Activated CD4-positive, CD25-positive, alpha-beta regulatory T cell treated with anti-CD3 and anti-CD28 coated beads, Interleukin-2, amount 50 U/mL, for 72 hours (primary cell): ENCODE results near the gene ZBED3.
"Not testable (repeated sequence)": the region's sequence is repeated elsewhere in the genome, so short reads cannot be mapped to it uniquely, and the experiment has no call there.

ENCODE experiments used
- DNase-seq: peaks from one replicate; pipeline ENCODE4 v3.0.0; 2021

Gene ZBED3

GRCh38 chr5:77086689-77087483 is at the start of gene ZBED3:
TSS of gene ZBED3 (minus strand) at chr5:77087285. CDS start at chr5:77077878, 9,407 bp downstream.
- DNase-seq = peak; percentile 36

- DNase-seq = no peak
Measured at GRCh38 chr5:77133061-77133758, 46.1 kb upstream of the ZBED3 start.

- no peak for DNase-seq
Measured at GRCh38 chr5:77131361-77131760, 44.3 kb upstream of the ZBED3 start.

- DNase-seq = no peak
Measured at GRCh38 chr5:77129391-77129990, 42.4 kb upstream of the ZBED3 start.

- no peak for DNase-seq
Measured at GRCh38 chr5:77128411-77129061, 41.5 kb upstream of the ZBED3 start.

- no peak for DNase-seq
Measured at GRCh38 chr5:77123057-77123456, 36.0 kb upstream of the ZBED3 start.

GRCh38 chr5:77120706-77121105 is 33.6 kb upstream of the ZBED3 start:
- no peak for DNase-seq

- no peak for DNase-seq
Measured at GRCh38 chr5:77120086-77120485, 33.0 kb upstream of the ZBED3 start.

- no peak for DNase-seq
Measured at GRCh38 chr5:77117161-77117560, 30.1 kb upstream of the ZBED3 start.

GRCh38 chr5:77107035-77107434 is 19.9 kb upstream of the ZBED3 start:
- not testable (repeated sequence) for DNase-seq

- no peak for DNase-seq
Measured at GRCh38 chr5:77104813-77105212, 17.7 kb upstream of the ZBED3 start.

- DNase-seq = no peak
Measured at GRCh38 chr5:77103457-77103856, 16.4 kb upstream of the ZBED3 start.

GRCh38 chr5:77102549-77102948 is 15.5 kb upstream of the ZBED3 start:
- DNase-seq = no peak

- DNase-seq = no peak
Measured at GRCh38 chr5:77101298-77101697, 14.2 kb upstream of the ZBED3 start.

- DNase-seq = no peak
Measured at GRCh38 chr5:77095189-77095588, 8.1 kb upstream of the ZBED3 start.

GRCh38 chr5:77087484-77088261 is 588 bp upstream of the ZBED3 start:
- no peak for DNase-seq

- no peak for DNase-seq
Measured at GRCh38 chr5:77086368-77086688, 757 bp downstream of the ZBED3 start.

- no peak for DNase-seq
Measured at GRCh38 chr5:77083088-77083487, 4.0 kb downstream of the ZBED3 start.

- no peak for DNase-seq
Measured at GRCh38 chr5:77082280-77082679, 4.8 kb downstream of the ZBED3 start.

- no peak for DNase-seq
Measured at GRCh38 chr5:77080905-77081304, 6.2 kb downstream of the ZBED3 start.

- DNase-seq = not testable (repeated sequence)
Measured at GRCh38 chr5:77080479-77080878, 6.6 kb downstream of the ZBED3 start.

- no peak for DNase-seq
Measured at GRCh38 chr5:77077829-77078176, 9.3 kb downstream of the ZBED3 start.
